HL-60 (cell line): Measurements from ENCODE around the gene ERBB4.

Experiments used
- CTCF ChIP-seq: IDR thresholded peaks from one replicate; pipeline ENCODE4 v1.5.1; 2011; ENCODE audit warnings: low read length, control low read depth, inconsistent platforms; ENCODE audit not compliant: insufficient read depth
- GABPA ChIP-seq: IDR thresholded peaks from 2 replicates; pipeline ENCODE4 v1.6.1; 2012; ENCODE audit warnings: low read depth
- POLR2AphosphoS5 ChIP-seq: IDR thresholded peaks from 2 replicates; pipeline ENCODE4 v1.6.1; 2012; ENCODE audit warnings: low read depth
- SPI1 ChIP-seq: IDR thresholded peaks from 2 replicates; pipeline ENCODE4 v1.6.1; 2012; ENCODE audit warnings: low read depth, mild to moderate bottlenecking, borderline replicate concordance
- TF ChIP-seq, protein P1 (sequence below): IDR thresholded peaks from 2 replicates; pipeline ENCODE4 v1.6.1; 2012; ENCODE audit warnings: low read depth; ENCODE audit not compliant: insufficient replicate concordance

GRCh38 chr2:212099658-212100057 lies 438.9 kb downstream of the ERBB4 start:
- TF ChIP-seq CTCF (no peak), POLR2AphosphoS5 (no peak), SPI1 (no peak), GABPA (no peak)
- TF ChIP-seq, protein P1, sequence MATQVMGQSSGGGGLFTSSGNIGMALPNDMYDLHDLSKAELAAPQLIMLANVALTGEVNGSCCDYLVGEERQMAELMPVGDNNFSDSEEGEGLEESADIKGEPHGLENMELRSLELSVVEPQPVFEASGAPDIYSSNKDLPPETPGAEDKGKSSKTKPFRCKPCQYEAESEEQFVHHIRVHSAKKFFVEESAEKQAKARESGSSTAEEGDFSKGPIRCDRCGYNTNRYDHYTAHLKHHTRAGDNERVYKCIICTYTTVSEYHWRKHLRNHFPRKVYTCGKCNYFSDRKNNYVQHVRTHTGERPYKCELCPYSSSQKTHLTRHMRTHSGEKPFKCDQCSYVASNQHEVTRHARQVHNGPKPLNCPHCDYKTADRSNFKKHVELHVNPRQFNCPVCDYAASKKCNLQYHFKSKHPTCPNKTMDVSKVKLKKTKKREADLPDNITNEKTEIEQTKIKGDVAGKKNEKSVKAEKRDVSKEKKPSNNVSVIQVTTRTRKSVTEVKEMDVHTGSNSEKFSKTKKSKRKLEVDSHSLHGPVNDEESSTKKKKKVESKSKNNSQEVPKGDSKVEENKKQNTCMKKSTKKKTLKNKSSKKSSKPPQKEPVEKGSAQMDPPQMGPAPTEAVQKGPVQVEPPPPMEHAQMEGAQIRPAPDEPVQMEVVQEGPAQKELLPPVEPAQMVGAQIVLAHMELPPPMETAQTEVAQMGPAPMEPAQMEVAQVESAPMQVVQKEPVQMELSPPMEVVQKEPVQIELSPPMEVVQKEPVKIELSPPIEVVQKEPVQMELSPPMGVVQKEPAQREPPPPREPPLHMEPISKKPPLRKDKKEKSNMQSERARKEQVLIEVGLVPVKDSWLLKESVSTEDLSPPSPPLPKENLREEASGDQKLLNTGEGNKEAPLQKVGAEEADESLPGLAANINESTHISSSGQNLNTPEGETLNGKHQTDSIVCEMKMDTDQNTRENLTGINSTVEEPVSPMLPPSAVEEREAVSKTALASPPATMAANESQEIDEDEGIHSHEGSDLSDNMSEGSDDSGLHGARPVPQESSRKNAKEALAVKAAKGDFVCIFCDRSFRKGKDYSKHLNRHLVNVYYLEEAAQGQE = no peak
